ENCODE data around the gene HDDC3. TPM values are rescaled to one million over a fixed set of nuclear protein-coding genes. Genes with fewer than 3 reads are reported as not detected.

HDDC3 gene
- total RNA-seq, 1 experiment from 2014 or later: 13.2 TPM

Other genes with a start within 250 kb of the HDDC3 start
- 13.1 and 14.9 TPM in 2 replicates for gene BLM, start 215.2 kb downstream of the HDDC3 start, total RNA-seq (2014; rRNA removed)
- 32.1 and 36.1 TPM in 2 replicates for gene FURIN, start 64.0 kb downstream of the HDDC3 start, total RNA-seq (2014; rRNA removed)
- 0.34 and 0.64 TPM in 2 replicates for gene FES, start 48.0 kb downstream of the HDDC3 start, total RNA-seq (2014; rRNA removed)
- gene MAN2A2, start 29.2 kb downstream of the HDDC3 start, total RNA-seq (2014; rRNA removed): 5.4 and 6.6 TPM in 2 replicates
- gene UNC45A, start 2.7 kb upstream of the HDDC3 start, total RNA-seq (2014; rRNA removed): 73.0 and 82.8 TPM in 2 replicates
- gene RCCD1, start 22.3 kb upstream of the HDDC3 start, total RNA-seq (2014; rRNA removed): 21.9 and 23.5 TPM in 2 replicates
- gene PRC1, start 62.0 kb upstream of the HDDC3 start, total RNA-seq (2014; rRNA removed): 361 and 388 TPM in 2 replicates
- 7.2 and 7.3 TPM in 2 replicates for gene VPS33B, start 90.0 kb upstream of the HDDC3 start, total RNA-seq (2014; rRNA removed)
- not detected in 2 replicates for gene SV2B, start 167.7 kb upstream of the HDDC3 start, total RNA-seq (2014; rRNA removed)

All from LHCN-M2 (cell line).